ENCODE results near the gene HOXB5.

DNA sequence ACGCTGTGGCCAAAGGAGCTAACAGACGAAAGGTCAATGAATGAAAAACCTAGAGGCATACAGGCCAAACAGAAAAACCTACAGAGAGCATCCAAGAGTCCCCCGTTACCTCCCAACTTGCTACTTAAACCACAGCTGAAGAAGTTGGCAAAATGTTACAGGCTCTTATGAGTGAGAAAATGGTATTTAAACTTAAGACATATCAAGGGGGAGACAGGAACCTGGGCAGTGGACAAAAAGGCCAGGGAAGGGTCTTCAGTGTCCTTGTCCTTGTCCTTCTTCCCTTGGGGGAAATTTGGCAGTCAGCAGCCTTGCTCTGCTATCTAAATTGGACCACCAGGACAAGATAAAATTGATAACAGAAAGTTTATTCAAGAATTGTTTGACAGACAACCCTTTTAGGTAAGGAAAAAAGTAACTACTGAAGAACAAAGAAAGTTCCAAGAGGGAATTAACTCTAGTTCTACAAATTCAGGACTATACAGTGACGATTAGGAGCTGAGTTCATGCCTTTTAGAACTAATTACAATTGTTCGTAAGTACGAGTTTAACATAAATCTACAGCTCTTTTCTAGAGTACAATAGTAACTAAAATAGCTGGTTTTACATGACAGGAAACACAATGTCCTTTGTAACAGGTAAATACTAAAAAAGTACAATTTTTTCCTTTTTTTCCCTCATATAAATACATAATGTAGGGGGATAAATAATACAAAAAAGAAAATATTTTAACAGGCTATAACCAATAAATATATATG lies 44.9 kb downstream of the HOXB5 start:
- TF ChIP-seq, protein P1, sequence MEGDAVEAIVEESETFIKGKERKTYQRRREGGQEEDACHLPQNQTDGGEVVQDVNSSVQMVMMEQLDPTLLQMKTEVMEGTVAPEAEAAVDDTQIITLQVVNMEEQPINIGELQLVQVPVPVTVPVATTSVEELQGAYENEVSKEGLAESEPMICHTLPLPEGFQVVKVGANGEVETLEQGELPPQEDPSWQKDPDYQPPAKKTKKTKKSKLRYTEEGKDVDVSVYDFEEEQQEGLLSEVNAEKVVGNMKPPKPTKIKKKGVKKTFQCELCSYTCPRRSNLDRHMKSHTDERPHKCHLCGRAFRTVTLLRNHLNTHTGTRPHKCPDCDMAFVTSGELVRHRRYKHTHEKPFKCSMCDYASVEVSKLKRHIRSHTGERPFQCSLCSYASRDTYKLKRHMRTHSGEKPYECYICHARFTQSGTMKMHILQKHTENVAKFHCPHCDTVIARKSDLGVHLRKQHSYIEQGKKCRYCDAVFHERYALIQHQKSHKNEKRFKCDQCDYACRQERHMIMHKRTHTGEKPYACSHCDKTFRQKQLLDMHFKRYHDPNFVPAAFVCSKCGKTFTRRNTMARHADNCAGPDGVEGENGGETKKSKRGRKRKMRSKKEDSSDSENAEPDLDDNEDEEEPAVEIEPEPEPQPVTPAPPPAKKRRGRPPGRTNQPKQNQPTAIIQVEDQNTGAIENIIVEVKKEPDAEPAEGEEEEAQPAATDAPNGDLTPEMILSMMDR (IDR thresholded peaks at IDR 0.05): no peak
- no peak for TF ChIP-seq EZH2 (IDR thresholded peaks at IDR 0.05; ENCODE audit: borderline replicate concordance, insufficient read depth, low read depth, low read length, poor library complexity, severe bottlenecking)
